ENCODE measurements around the gene UBE4B. TPM values are rescaled to one million over a fixed set of nuclear protein-coding genes. Genes with fewer than 3 reads are reported as not detected.
"Not testable (repeated sequence)": the region's sequence is repeated elsewhere in the genome, so short reads cannot be mapped to it uniquely, and the experiment has no call there.

The UBE4B gene
- polyA plus RNA-seq, 2 donors: 15.6 to 23.2 TPM

DNA sequence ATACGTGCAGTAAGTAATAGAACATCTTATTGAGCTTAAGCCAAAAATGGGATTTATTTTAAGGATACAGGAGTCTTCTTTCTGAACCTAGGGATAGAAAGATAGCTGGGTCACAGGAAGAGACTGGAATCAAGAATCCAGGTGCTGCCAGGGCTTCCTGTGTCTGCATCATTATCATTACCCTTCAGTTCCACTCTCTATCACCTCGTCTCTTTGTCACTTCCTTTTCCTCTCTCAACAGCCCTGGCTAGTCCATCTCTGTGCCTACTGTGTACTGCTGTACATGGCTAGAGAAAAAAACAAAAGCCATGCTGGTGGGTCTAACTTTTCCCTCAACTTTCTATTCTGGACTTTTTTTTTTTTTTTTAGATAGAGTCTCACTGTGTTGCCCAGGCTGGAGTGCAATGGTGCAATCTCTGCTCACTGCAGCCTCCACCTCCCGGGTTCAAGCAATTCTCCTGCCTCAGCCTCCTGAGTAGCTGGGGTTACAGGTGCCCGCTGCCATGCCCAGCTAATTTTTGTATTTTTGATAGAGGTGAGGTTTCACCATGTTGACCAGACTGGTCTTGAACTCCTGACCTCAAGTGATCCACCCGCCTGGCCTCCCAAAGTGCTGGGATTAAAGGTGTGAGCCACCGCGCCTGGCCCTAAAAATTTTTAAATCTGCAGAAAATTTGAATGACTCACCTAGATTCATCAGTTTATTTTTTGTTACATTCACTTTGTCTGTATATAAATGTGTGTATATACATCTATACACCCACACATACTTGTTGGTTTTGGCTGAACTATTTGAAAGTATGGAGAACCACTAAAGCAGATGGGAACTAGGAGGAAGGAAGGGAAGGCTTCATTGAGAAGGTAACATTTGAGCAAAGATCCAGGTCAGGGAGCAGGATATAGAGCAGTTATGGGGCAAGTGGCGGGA lies 31.9 kb downstream of the UBE4B start:
- Histone ChIP-seq H3K27ac (ENCODE audit: low read depth in 2 of 2, low read length in 1 of 2) (peak overlapping the region; percentile 89 to 92), H3K27me3 (ENCODE audit: control insufficient read depth in 1 of 2, insufficient read depth in 2 of 2, low read length in 2 of 2) (no peaks in the 10 kb centered on the region), H3K36me3 (ENCODE audit: control insufficient read depth in 2 of 2, insufficient read depth in 2 of 2, low read length in 1 of 2) (no peaks in the 10 kb centered on the region), H3K4me3 (ENCODE audit: low read depth in 1 of 2, low read length in 2 of 2) (no peak overlapping the region), H3K9me3 (ENCODE audit: control insufficient read depth in 2 of 2, insufficient read depth in 1 of 2, low read depth in 1 of 2, low read length in 1 of 2) (no peaks in the 10 kb centered on the region), H3K4me1 (ENCODE audit: control insufficient read depth in 2 of 2, insufficient read depth in 2 of 2, low read length in 1 of 2) (peaks cover 0 to 10% of the 10 kb centered on the region in 2 donors)
- WGBS, 2 donors: 71 to 78% methylated on average over 8 of the region's 8 CpGs

DNA sequence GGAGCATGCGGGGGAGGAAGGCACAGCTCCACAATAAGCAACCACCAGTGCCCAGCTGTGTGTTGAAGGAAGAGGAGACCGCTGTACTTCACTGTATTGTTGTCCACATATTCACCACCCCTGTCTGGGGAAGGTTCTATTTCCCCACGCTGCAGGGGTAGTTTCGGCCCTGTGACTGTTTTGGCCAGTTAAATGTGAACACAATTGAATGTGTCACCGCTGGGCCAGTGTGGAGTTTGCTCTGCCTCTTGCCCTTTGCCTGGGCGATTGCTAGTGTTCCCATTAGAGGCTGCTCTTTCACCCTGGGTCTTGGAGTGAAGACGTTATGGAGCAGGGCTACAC lies 32.6 kb downstream of the UBE4B start:
- Histone ChIP-seq H3K36me3 (ENCODE audit: control insufficient read depth in 2 of 2, insufficient read depth in 2 of 2, low read length in 1 of 2) (no peaks in the 10 kb centered on the region), H3K27me3 (ENCODE audit: control insufficient read depth in 1 of 2, insufficient read depth in 2 of 2, low read length in 2 of 2) (no peaks in the 10 kb centered on the region), H3K9me3 (ENCODE audit: control insufficient read depth in 2 of 2, insufficient read depth in 1 of 2, low read depth in 1 of 2, low read length in 1 of 2) (no peaks in the 10 kb centered on the region), H3K4me3 (ENCODE audit: low read depth in 1 of 2, low read length in 2 of 2) (no peak overlapping the region), H3K27ac (ENCODE audit: low read depth in 2 of 2, low read length in 1 of 2) (peak overlapping the region; percentile 70 to 89), H3K4me1 (ENCODE audit: control insufficient read depth in 2 of 2, insufficient read depth in 2 of 2, low read length in 1 of 2) (peaks cover 0 to 10% of the 10 kb centered on the region in 2 donors)
- 63 to 77% methylated on average over 7 of the region's 7 CpGs for WGBS, 2 donors

DNA sequence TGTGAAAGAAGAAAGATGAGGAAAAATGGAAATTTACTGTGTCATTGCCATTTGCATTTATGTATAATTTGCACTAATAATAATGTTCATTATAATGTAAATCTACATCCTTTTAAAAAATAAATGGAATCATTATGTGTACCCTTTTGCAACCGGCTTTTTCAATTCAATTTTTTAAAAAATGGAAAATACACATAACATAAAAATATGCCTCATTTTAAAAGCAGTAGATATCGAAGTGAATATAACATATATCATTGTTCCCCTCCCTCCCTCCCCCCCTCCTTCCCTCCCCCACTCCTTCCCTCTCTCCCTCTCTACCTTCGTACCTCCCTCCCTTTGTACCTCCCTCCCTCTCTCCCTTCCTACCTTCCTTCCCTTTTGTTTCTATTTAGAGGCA lies 33.0 kb downstream of the UBE4B start:
- no peaks in the 10 kb centered on the region for H3K27me3 ChIP-seq (ENCODE audit: control insufficient read depth in 1 of 2, insufficient read depth in 2 of 2, low read length in 2 of 2)
- 78 to 83% methylated on average over 3 of the region's 3 CpGs for WGBS, 2 donors
- no peak overlapping the region for H3K4me3 ChIP-seq (ENCODE audit: low read depth in 1 of 2, low read length in 2 of 2)
- H3K9me3 ChIP-seq (ENCODE audit: control insufficient read depth in 2 of 2, insufficient read depth in 1 of 2, low read depth in 1 of 2, low read length in 1 of 2): no peaks in the 10 kb centered on the region
- peaks cover 0 to 10% of the 10 kb centered on the region in 2 donors for H3K4me1 ChIP-seq (ENCODE audit: control insufficient read depth in 2 of 2, insufficient read depth in 2 of 2, low read length in 1 of 2)
- no peaks in the 10 kb centered on the region for H3K36me3 ChIP-seq (ENCODE audit: control insufficient read depth in 2 of 2, insufficient read depth in 2 of 2, low read length in 1 of 2)
- peak overlapping the region in 1 of 2 donors; percentile 34 for H3K27ac ChIP-seq (ENCODE audit: low read depth in 2 of 2, low read length in 1 of 2)

DNA sequence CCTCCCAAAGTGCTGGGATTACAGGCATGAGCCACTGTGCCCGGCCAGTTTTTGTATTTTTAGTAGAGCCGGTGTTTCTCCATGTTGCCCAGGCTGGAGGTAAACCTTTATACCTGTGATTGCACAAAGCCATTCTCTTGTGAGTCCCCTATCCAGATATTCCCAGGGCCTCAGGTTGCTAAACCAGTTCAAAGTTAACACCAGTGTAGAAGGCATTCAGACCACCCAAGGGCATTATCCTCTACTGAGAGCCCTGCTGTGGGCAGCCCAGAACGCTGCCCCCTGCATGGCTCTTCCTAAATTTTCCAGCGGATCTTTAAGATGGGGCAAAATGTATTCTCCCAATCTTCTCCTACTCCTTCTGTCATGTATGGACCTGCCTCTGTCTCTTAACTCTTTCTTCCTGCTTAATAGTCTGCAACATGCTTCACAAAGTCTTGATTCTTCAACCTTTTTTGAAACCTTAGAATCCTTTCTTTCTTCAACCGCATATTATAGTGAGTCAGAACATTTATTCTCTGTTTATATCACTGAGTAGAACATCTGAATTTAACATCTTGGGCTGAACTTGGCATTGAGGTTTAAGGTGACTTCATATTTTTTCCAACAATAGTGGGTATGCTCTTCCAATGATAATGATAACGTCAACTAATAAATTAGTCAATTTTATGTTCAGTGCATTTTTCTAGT lies 36.0 kb downstream of the UBE4B start:
- peaks cover 0 to 13% of the 10 kb centered on the region in 2 donors for H3K4me1 ChIP-seq (ENCODE audit: control insufficient read depth in 2 of 2, insufficient read depth in 2 of 2, low read length in 1 of 2)
- no peaks in the 10 kb centered on the region for H3K36me3 ChIP-seq (ENCODE audit: control insufficient read depth in 2 of 2, insufficient read depth in 2 of 2, low read length in 1 of 2)
- H3K27ac ChIP-seq (ENCODE audit: low read depth in 2 of 2, low read length in 1 of 2): peak overlapping the region; percentile 59 to 79
- WGBS, 2 donors: 49 to 72% methylated on average over 6 of the region's 6 CpGs
- H3K9me3 ChIP-seq (ENCODE audit: control insufficient read depth in 2 of 2, insufficient read depth in 1 of 2, low read depth in 1 of 2, low read length in 1 of 2): no peaks in the 10 kb centered on the region
- no peak overlapping the region for H3K4me3 ChIP-seq (ENCODE audit: low read depth in 1 of 2, low read length in 2 of 2)
- H3K27me3 ChIP-seq (ENCODE audit: control insufficient read depth in 1 of 2, insufficient read depth in 2 of 2, low read length in 2 of 2): no peaks in the 10 kb centered on the region

DNA sequence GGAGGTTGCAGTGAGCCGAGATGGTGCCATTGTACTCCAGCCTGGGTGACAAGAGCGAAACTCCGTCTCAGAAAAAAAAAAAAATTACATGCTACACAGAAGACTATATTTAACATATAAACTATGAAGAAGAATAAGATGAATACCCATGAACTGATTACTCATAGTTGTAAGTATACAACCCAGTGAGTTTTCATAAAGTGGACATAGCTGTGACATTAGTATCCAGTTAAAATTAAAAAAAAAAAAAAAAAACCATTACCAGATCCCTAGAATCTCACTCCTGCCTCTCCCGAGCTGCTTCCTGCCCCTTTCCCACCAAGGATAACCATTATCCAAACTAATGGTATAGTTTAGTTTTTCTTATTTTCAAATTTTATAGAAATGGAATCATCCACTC lies 37.4 kb downstream of the UBE4B start:
- peaks cover 0 to 20% of the 10 kb centered on the region in 2 donors for H3K4me1 ChIP-seq (ENCODE audit: control insufficient read depth in 2 of 2, insufficient read depth in 2 of 2, low read length in 1 of 2)
- H3K27ac ChIP-seq (ENCODE audit: low read depth in 2 of 2, low read length in 1 of 2): no peak overlapping the region
- no peak overlapping the region for H3K4me3 ChIP-seq (ENCODE audit: low read depth in 1 of 2, low read length in 2 of 2)
- no peaks in the 10 kb centered on the region for H3K36me3 ChIP-seq (ENCODE audit: control insufficient read depth in 2 of 2, insufficient read depth in 2 of 2, low read length in 1 of 2)
- H3K9me3 ChIP-seq (ENCODE audit: control insufficient read depth in 2 of 2, insufficient read depth in 1 of 2, low read depth in 1 of 2, low read length in 1 of 2): no peaks in the 10 kb centered on the region
- H3K27me3 ChIP-seq (ENCODE audit: control insufficient read depth in 1 of 2, insufficient read depth in 2 of 2, low read length in 2 of 2): no peaks in the 10 kb centered on the region
- 92 to 98% methylated on average over 4 of the region's 4 CpGs for WGBS, 2 donors

DNA sequence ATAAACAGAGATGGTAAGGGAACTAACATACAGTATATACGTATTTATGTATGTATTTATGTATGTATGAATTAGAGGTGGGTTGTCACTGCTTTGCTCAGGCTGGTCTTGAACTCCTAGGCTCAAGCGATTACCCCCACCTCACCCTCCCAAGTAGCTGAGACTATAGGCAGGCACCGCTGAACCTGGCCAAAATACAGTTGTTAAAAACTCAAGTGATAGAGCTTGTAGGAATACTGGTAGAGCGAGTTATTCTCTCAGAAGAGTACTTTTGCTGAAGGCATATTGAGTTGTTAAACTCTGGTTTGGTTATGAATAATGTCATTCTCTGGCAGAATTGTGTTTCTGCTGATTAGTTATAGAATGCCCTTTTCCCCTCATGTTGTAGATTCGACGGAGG lies 38.9 kb downstream of the UBE4B start:
- no peaks in the 10 kb centered on the region for H3K36me3 ChIP-seq (ENCODE audit: control insufficient read depth in 2 of 2, insufficient read depth in 2 of 2, low read length in 1 of 2)
- no peaks in the 10 kb centered on the region for H3K9me3 ChIP-seq (ENCODE audit: control insufficient read depth in 2 of 2, insufficient read depth in 1 of 2, low read depth in 1 of 2, low read length in 1 of 2)
- no peaks in the 10 kb centered on the region for H3K27me3 ChIP-seq (ENCODE audit: control insufficient read depth in 1 of 2, insufficient read depth in 2 of 2, low read length in 2 of 2)
- peak overlapping the region; percentile 83 to 92 for H3K27ac ChIP-seq (ENCODE audit: low read depth in 2 of 2, low read length in 1 of 2)
- peaks cover 0 to 17% of the 10 kb centered on the region in 2 donors for H3K4me1 ChIP-seq (ENCODE audit: control insufficient read depth in 2 of 2, insufficient read depth in 2 of 2, low read length in 1 of 2)
- H3K4me3 ChIP-seq (ENCODE audit: low read depth in 1 of 2, low read length in 2 of 2): no peak overlapping the region
- WGBS, 2 donors: 56 to 65% methylated on average over 6 of the region's 6 CpGs

DNA sequence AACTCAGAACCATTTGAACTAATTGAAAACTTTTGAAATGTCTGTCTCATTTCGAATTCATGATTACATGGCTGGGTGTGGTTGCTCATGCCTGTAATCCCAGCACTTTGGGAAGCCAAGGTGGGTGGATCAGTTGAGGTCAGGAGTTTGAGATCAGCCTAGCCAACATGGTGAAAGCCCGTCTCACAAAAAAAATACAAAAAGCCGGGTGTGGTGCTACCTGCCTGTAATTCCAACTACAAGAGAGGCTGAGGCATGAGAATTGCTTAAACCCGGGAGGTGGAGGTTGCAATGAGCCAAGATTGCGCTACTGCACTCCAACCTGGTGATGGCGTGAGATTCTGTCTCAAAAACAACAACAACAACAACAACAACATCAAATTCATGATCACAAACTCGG lies 40.6 kb downstream of the UBE4B start:
- H3K27ac ChIP-seq (ENCODE audit: low read depth in 2 of 2, low read length in 1 of 2): peak overlapping the region; percentile 74 to 90
- not testable (repeated sequence) for H3K9me3 ChIP-seq (ENCODE audit: control insufficient read depth in 2 of 2, insufficient read depth in 1 of 2, low read depth in 1 of 2, low read length in 1 of 2); H3K4me3 ChIP-seq (ENCODE audit: low read depth in 1 of 2, low read length in 2 of 2); H3K36me3 ChIP-seq (ENCODE audit: control insufficient read depth in 2 of 2, insufficient read depth in 2 of 2, low read length in 1 of 2); H3K27me3 ChIP-seq (ENCODE audit: control insufficient read depth in 1 of 2, insufficient read depth in 2 of 2, low read length in 2 of 2)
- 60 to 65% methylated on average over 7 of the region's 7 CpGs for WGBS, 2 donors
- H3K4me1 ChIP-seq (ENCODE audit: control insufficient read depth in 2 of 2, insufficient read depth in 2 of 2, low read length in 1 of 2): peaks cover 0 to 14% of the 10 kb centered on the region in 2 donors

DNA sequence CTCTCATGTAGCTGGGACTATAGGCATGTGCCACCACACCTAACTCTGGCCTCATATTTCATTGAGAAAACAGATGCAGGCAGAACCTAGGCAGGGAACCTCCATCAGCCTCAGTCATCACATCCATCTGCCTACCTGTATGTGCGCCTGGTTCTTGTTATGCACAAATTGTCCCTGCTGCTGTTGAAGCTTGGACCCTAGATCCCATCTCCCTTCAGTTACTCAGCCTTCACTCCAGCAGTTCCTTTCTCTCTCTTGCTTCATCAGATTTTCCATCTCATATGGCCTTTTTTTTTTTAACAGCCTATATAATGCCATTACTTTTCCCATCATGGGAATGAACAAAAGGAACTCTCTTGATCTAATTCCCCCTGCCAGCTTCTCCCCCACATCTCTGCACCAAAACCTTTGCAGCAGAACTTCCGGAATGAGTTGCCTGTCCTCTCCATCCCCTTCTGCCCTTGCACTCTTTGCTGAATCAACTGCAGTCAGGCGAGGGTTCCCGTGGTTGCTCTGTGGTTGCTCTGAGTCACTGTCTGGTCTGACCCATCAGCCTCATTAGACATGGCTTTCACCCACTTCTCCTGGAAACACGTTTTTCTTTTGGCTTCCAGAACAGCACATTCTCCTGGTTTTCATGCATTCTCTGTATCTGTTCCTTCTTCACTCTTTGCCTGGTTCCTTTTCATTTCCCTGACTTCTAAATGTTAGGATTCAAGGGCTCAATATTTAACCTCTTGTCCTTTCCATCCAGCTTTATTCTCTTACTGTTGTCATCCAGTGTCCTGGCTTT lies 41.5 kb downstream of the UBE4B start:
- no peaks in the 10 kb centered on the region for H3K27me3 ChIP-seq (ENCODE audit: control insufficient read depth in 1 of 2, insufficient read depth in 2 of 2, low read length in 2 of 2)
- H3K4me1 ChIP-seq (ENCODE audit: control insufficient read depth in 2 of 2, insufficient read depth in 2 of 2, low read length in 1 of 2): peaks cover 0 to 13% of the 10 kb centered on the region in 2 donors
- 37 to 42% methylated on average over 5 of the region's 5 CpGs for WGBS, 2 donors
- H3K9me3 ChIP-seq (ENCODE audit: control insufficient read depth in 2 of 2, insufficient read depth in 1 of 2, low read depth in 1 of 2, low read length in 1 of 2): no peaks in the 10 kb centered on the region
- no peak overlapping the region for H3K4me3 ChIP-seq (ENCODE audit: low read depth in 1 of 2, low read length in 2 of 2)
- peak overlapping the region; percentile 74 to 90 for H3K27ac ChIP-seq (ENCODE audit: low read depth in 2 of 2, low read length in 1 of 2)
- no peaks in the 10 kb centered on the region for H3K36me3 ChIP-seq (ENCODE audit: control insufficient read depth in 2 of 2, insufficient read depth in 2 of 2, low read length in 1 of 2)
